Measurements from ENCODE around the gene GADD45G.

GADD45G gene, protein sequence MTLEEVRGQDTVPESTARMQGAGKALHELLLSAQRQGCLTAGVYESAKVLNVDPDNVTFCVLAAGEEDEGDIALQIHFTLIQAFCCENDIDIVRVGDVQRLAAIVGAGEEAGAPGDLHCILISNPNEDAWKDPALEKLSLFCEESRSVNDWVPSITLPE

DNA sequence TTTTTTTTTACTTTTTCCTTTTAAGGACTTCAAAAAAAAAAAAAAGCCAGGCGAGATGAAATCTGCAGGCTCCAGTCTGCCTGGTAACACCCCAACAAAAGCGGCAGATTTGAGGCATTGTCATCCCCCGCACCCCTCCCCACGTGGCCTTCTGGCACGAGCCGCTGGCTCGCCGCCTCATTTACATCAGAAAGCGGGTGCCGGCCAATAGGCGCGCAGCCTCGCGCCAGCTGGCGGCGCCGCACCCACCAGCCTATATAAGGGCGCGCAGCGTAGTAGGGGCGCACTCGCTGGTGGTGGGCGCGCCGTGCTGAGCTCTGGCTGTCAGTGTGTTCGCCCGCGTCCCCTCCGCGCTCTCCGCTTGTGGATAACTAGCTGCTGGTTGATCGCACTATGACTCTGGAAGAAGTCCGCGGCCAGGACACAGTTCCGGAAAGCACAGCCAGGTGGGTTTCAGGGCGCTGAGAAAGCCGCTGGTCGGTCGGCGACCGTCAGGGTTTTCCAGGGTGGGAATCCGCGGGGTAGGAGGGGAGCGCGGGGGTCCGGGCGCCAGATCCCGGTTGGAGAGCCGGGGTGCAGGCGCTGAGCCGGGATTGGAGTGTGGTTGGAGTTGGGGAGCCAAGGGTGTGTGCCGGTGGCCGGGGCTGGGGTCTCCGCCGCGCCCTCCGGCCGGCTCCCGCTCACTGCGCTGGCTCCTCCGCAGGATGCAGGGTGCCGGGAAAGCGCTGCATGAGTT, at the start of gene GADD45G:
Gene GADD45G, plus strand, starts transcription at position 284 of the 736 bp plus-strand sequence. Its CDS starts 110 bp downstream, at position 394.
- H3K36me3 ChIP-seq (ENCODE audit: insufficient read depth, low read length): no peaks in the 10 kb centered on the region
- H3K4me3 ChIP-seq (ENCODE audit: low read depth in 1 of 2, low read length in 2 of 2): peak within 1 kb of the TSS; percentile 73 to 80
- no peaks in the 10 kb centered on the region for H3K27me3 ChIP-seq (ENCODE audit: control insufficient read depth in 1 of 2, insufficient read depth in 2 of 2, low read length in 2 of 2)
- peaks cover 21% of the 10 kb centered on the region for H3K4me1 ChIP-seq (ENCODE audit: insufficient read depth, low read length)
- peak within 1 kb of the TSS; percentile 85 for H3K27ac ChIP-seq (ENCODE audit: low read depth, low read length)
- peak within 1 kb of the TSS; percentile 73 for H3K9ac ChIP-seq (ENCODE audit: low read length)
- H3K9me3 ChIP-seq (ENCODE audit: low read length): no peaks in the 10 kb centered on the region

DNA sequence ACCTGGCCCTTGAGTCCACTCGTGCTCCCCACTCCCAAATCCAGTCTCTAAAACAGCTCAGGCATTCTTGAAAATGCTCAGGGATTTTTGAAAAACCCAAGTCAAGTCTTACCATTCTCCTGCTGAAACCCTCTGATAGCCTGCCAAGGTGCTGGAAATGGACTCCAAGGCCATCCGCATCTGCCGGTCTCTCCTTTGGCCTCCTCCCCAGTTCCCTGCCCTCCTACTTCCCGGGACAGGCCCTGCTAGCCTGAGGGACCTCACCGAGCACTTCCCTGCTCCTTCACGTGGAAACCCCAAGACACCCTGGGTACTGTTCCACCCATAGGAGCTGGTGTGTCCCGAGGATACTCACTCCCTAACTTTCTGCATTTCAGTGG, 49.8 kb upstream of the GADD45G start:
- Histone ChIP-seq H3K9ac (ENCODE audit: low read length) (no peak overlapping the region), H3K9me3 (ENCODE audit: low read length) (no peaks in the 10 kb centered on the region), H3K4me1 (ENCODE audit: insufficient read depth, low read length) (no peaks in the 10 kb centered on the region), H3K27me3 (ENCODE audit: control insufficient read depth in 1 of 2, insufficient read depth in 2 of 2, low read length in 2 of 2) (no peaks in the 10 kb centered on the region), H3K36me3 (ENCODE audit: insufficient read depth, low read length) (no peaks in the 10 kb centered on the region), H3K27ac (ENCODE audit: low read depth, low read length) (no peak overlapping the region), H3K4me3 (ENCODE audit: low read depth in 1 of 2, low read length in 2 of 2) (no peak overlapping the region)

DNA sequence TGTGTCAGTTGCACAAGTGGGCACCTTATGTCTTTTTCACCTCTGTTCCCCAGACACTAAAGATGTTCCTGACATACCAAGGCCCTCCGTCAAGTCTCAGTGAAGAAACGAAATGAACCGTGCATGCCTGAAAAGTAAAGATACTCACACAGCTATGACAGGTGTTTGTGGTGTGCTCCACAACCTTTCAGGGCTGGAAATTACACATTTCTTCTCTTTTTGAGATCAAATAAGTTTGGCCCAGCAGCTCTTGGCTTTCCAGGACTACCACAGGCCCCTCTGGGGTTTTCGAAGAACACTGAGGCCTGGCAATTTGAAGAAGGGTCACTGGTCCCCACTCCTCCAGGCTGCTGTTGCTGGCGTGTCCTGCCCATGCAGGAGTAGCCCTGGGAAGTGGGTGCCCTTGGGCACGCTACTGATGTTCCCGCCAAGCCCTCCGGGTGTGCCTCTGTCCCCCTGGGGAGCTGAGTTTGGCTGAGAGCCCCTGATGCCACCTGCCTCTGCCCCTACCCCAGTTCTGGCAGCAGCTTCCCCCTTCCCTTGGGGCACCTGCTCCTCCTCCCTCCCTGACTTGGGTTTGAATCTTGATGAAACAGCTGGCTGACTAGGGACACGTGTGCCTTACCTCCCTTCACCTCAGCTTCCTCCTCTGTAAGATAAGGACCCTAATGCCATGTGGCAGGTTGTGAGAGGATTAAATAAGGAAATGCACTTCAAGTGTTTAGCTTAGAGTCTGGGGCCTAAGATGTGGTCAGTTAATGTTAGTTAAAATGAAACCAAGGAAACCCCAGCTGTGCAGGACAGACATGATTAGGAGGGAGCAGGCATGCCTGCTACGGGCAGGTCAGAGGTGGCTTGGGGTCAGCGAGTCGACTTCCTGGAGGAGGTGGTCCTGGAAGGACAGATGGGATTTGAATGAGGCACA, 49.1 kb upstream of the GADD45G start:
- no peak overlapping the region for H3K9ac ChIP-seq (ENCODE audit: low read length)
- no peak overlapping the region for H3K4me3 ChIP-seq (ENCODE audit: low read depth in 1 of 2, low read length in 2 of 2)

DNA sequence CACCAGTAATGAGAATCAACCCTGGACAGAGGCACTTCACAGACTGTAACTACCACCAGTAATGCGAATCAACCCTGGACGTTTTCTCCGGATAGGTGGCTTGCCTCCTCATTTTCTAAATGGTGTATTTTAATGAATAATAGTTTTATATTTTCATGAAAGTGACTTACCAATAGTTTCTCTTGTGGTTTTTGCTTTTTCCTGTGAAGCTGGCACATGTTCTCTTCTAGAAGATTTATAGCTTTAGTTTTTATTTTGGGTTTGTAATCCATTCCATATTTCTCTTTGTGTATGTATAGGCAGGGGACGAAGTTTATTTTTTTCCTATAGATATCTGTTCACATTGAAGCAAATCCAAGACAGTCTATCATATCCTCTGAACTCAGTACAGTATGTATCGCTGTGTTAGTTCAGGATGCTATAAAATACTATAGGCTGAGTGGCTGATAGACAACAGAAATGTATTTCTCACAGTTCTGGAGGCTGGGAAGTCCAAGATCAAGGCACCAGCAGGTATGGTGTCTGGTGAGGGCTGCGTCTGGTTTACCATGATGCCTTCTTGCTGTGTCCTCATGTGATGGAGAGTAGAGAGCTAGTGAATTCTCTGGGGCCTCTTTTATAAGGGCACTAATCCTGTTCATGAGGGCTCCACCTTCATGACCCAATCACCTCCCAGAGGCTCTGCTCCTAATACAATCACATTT, 46.5 kb upstream of the GADD45G start:
- H3K4me1 ChIP-seq (ENCODE audit: insufficient read depth, low read length): no peaks in the 10 kb centered on the region
- H3K27ac ChIP-seq (ENCODE audit: low read depth, low read length): no peak overlapping the region
- no peaks in the 10 kb centered on the region for H3K36me3 ChIP-seq (ENCODE audit: insufficient read depth, low read length)
- no peak overlapping the region for H3K4me3 ChIP-seq (ENCODE audit: low read depth in 1 of 2, low read length in 2 of 2)
- no peaks in the 10 kb centered on the region for H3K27me3 ChIP-seq (ENCODE audit: control insufficient read depth in 1 of 2, insufficient read depth in 2 of 2, low read length in 2 of 2)
- H3K9me3 ChIP-seq (ENCODE audit: low read length): no peaks in the 10 kb centered on the region
- no peak overlapping the region for H3K9ac ChIP-seq (ENCODE audit: low read length)

More for the DNA sequence above, 49.1 kb upstream of the GADD45G start:
- Histone ChIP-seq H3K9me3 (ENCODE audit: low read length) (no peaks in the 10 kb centered on the region), H3K36me3 (ENCODE audit: insufficient read depth, low read length) (no peaks in the 10 kb centered on the region), H3K4me1 (ENCODE audit: insufficient read depth, low read length) (no peaks in the 10 kb centered on the region), H3K27ac (ENCODE audit: low read depth, low read length) (no peak overlapping the region), H3K27me3 (ENCODE audit: control insufficient read depth in 1 of 2, insufficient read depth in 2 of 2, low read length in 2 of 2) (no peaks in the 10 kb centered on the region)

DNA sequence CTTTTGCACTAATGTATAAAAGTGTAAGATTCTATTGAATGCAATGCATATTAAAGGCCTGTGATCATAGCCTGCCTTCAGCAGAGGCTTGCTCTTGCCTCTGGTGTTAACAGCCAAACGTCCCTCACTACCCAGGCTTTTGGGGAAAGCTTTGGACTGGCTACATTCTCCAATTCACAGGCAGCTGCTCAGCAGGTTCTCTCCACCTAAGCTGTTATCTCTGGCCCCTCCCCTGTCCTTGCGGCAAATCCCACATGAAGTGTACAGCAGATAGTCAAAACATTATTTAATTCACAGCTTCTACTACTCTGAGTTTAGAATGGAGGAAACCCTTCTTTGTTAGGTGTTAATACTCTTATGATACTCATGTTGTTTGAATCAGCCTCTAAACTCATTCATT, 45.9 kb upstream of the GADD45G start:
- H3K27me3 ChIP-seq (ENCODE audit: control insufficient read depth in 1 of 2, insufficient read depth in 2 of 2, low read length in 2 of 2): no peaks in the 10 kb centered on the region
- no peaks in the 10 kb centered on the region for H3K36me3 ChIP-seq (ENCODE audit: insufficient read depth, low read length)
- no peak overlapping the region for H3K9ac ChIP-seq (ENCODE audit: low read length)
- H3K9me3 ChIP-seq (ENCODE audit: low read length): no peaks in the 10 kb centered on the region
- H3K4me1 ChIP-seq (ENCODE audit: insufficient read depth, low read length): no peaks in the 10 kb centered on the region
- H3K4me3 ChIP-seq (ENCODE audit: low read depth in 1 of 2, low read length in 2 of 2): no peak overlapping the region
- no peak overlapping the region for H3K27ac ChIP-seq (ENCODE audit: low read depth, low read length)

DNA sequence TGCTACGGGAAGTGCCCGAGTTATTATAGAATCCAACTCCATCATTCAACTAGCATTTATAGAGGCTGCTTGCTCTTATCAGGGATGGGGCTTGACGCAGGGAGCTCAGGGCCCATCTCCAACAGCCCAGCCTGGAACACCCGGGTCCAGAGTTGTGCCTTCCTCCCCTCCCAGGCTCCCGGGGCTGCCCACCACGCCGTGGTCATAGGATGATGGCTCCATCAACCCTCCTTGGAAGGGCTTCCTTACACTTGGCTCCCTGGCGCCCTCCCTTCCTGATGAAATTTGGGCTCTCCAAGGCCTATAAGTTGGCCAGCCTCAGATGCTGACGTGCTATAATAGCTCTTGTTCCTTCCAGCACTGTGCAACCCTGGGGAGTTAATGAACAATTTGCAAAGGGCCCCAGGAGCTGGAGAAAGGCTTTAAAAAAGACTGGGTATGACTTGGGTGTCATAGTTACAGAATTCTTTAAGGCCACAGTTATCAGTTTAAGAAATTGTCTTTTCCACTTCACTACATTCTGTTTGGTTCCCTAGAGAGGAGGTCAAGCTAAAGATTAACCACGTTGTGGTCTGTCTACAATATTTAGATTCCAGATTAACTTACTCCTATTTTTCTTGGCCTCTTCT, 42.5 kb upstream of the GADD45G start:
- Histone ChIP-seq H3K27me3 (ENCODE audit: control insufficient read depth in 1 of 2, insufficient read depth in 2 of 2, low read length in 2 of 2) (no peaks in the 10 kb centered on the region), H3K4me3 (ENCODE audit: low read depth in 1 of 2, low read length in 2 of 2) (no peak overlapping the region), H3K36me3 (ENCODE audit: insufficient read depth, low read length) (no peaks in the 10 kb centered on the region), H3K4me1 (ENCODE audit: insufficient read depth, low read length) (no peaks in the 10 kb centered on the region), H3K9me3 (ENCODE audit: low read length) (no peaks in the 10 kb centered on the region), H3K9ac (ENCODE audit: low read length) (no peak overlapping the region), H3K27ac (ENCODE audit: low read depth, low read length) (no peak overlapping the region)

DNA sequence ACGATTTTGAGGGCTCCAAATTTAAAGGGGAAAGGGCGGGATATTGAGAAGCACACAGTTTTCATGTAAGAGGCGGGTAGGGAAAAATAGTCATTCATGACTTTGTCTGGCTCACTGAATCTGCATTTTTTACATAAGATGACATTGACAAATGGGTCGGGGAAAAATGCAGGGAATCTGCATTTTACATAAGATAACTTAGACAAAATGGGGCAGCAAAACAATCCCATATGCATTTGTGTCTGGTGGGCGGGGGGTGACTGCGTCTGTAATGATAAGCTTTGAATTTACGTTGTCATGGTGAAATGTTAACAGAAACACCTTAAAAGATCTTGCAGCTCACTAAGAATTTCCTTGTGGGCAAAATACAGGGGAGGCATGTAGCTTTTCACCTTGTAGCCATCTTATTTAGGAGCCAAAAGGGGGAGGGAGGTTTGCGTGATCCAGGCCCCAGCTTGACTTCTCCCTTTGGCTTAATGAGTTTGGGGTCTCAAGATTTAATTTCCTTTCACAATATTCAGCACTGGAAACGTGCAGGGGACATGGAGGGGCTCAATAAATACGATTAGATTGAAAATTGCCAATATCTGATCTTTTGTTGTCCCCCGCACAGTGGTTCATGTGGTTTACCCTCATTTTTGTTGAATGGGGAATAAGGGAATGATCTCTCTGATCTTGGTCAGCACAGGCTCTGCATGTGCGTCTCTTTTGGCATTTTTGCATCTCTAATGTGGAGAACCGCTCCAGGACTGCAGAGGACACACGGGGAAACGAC, 41.1 kb upstream of the GADD45G start:
- H3K27me3 ChIP-seq (ENCODE audit: control insufficient read depth in 1 of 2, insufficient read depth in 2 of 2, low read length in 2 of 2): no peaks in the 10 kb centered on the region
- H3K9ac ChIP-seq (ENCODE audit: low read length): no peak overlapping the region
- no peaks in the 10 kb centered on the region for H3K9me3 ChIP-seq (ENCODE audit: low read length)
- H3K4me3 ChIP-seq (ENCODE audit: low read depth in 1 of 2, low read length in 2 of 2): no peak overlapping the region
- no peak overlapping the region for H3K27ac ChIP-seq (ENCODE audit: low read depth, low read length)
- H3K4me1 ChIP-seq (ENCODE audit: insufficient read depth, low read length): no peaks in the 10 kb centered on the region
- no peaks in the 10 kb centered on the region for H3K36me3 ChIP-seq (ENCODE audit: insufficient read depth, low read length)

DNA sequence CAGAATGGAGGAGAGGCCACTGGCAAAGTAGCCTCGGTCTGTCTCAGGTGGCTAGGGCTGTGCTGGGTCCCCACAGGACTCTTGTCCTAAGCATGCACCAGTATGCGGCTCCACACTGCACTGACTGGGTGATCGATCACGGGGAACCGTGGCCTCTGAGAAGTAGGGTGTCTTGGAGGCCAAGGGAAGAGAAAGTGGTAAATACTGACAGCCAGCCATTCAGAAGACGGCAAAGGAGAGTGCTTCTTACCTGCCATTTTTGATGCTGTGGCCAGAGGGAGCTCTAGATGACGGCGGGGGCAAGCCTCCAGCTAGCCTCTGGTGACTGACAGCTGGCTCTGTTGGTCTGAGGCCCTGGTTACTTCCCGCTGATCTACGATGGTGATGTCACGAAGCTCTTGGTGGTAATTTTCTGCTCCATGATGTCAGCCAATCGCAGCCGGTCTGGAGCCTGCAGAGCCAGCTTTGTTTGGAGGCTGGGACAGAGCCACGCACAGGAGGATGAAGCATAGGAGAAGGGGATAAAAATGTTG, 40.4 kb upstream of the GADD45G start:
- Histone ChIP-seq H3K9me3 (ENCODE audit: low read length) (no peaks in the 10 kb centered on the region), H3K4me3 (ENCODE audit: low read depth in 1 of 2, low read length in 2 of 2) (no peak overlapping the region), H3K27me3 (ENCODE audit: control insufficient read depth in 1 of 2, insufficient read depth in 2 of 2, low read length in 2 of 2) (no peaks in the 10 kb centered on the region), H3K9ac (ENCODE audit: low read length) (no peak overlapping the region), H3K27ac (ENCODE audit: low read depth, low read length) (no peak overlapping the region), H3K36me3 (ENCODE audit: insufficient read depth, low read length) (no peaks in the 10 kb centered on the region), H3K4me1 (ENCODE audit: insufficient read depth, low read length) (no peaks in the 10 kb centered on the region)

DNA sequence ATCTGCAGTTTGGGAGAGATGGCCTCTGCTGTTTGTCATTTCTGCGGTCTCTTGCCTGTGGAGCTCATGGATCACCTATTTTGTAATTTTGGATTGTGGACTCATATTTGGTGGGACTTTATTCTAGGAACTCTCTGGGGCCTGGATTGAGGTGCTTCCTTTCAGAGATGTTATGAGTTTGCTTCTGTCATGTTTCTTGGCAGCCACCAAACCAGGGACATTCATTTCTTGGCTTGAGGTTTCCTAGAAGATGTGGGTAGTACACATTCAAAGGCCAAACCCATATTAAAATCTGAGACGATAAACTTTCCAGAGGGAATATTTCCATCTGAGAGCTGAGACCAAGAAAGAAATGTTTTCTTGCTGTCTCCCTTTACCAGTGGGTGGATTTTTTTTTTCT, 37.2 kb upstream of the GADD45G start:
- H3K4me3 ChIP-seq (ENCODE audit: low read depth in 1 of 2, low read length in 2 of 2): no peak overlapping the region
- no peak overlapping the region for H3K9ac ChIP-seq (ENCODE audit: low read length)
- H3K9me3 ChIP-seq (ENCODE audit: low read length): no peaks in the 10 kb centered on the region
- no peaks in the 10 kb centered on the region for H3K27me3 ChIP-seq (ENCODE audit: control insufficient read depth in 1 of 2, insufficient read depth in 2 of 2, low read length in 2 of 2)
- H3K4me1 ChIP-seq (ENCODE audit: insufficient read depth, low read length): no peaks in the 10 kb centered on the region
- no peak overlapping the region for H3K27ac ChIP-seq (ENCODE audit: low read depth, low read length)
- no peaks in the 10 kb centered on the region for H3K36me3 ChIP-seq (ENCODE audit: insufficient read depth, low read length)

DNA sequence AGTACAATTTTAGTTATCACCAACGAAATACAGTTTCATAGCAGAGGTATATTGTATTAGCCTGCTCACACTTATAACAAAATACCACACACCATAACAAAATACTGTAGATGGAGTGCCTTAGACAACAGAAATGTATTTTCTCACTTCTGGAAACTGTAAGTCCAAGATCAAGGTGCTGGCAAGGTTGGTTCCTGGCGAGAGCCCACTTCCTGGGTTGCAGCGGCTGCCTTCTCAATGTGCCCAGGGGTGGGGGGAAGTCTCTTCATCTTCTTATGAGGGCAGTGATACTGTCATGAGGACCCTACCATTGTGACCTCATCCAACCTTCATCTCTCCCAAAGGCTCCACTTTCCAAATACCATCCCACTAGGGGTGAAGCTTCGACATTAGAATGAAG, 30.5 kb upstream of the GADD45G start:
- H3K4me1 ChIP-seq (ENCODE audit: insufficient read depth, low read length): no peaks in the 10 kb centered on the region
- H3K27ac ChIP-seq (ENCODE audit: low read depth, low read length): no peak overlapping the region
- no peak overlapping the region for H3K9ac ChIP-seq (ENCODE audit: low read length)
- no peak overlapping the region for H3K4me3 ChIP-seq (ENCODE audit: low read depth in 1 of 2, low read length in 2 of 2)
- H3K27me3 ChIP-seq (ENCODE audit: control insufficient read depth in 1 of 2, insufficient read depth in 2 of 2, low read length in 2 of 2): no peaks in the 10 kb centered on the region
- no peaks in the 10 kb centered on the region for H3K9me3 ChIP-seq (ENCODE audit: low read length)
- H3K36me3 ChIP-seq (ENCODE audit: insufficient read depth, low read length): no peaks in the 10 kb centered on the region
